K562 (cell line): ENCODE results near the gene NEK5. TPM values are rescaled to one million over a fixed set of nuclear protein-coding genes. Genes with fewer than 3 reads are reported as not detected.

Experiments
- AFF1 ChIP-seq, 2 experiments: fragments of 450-650 bp; IDR thresholded peaks; 2 replicates each; pipeline ENCODE4 v1.6.1; 2018; ENCODE audit warnings: mild to moderate bottlenecking in 2 of 2, low read depth in 1 of 2; ENCODE audit not compliant: partially characterized antibody in 2 of 2
- BHLHE40 ChIP-seq: IDR thresholded peaks from 2 replicates; pipeline ENCODE4 v1.6.1; 2011; ENCODE audit warnings: low read length, improper control_type of control experiment
- BRF1 ChIP-seq: IDR thresholded peaks from 3 replicates; pipeline ENCODE4 v1.6.1; 2011; ENCODE audit warnings: borderline replicate concordance, mild to moderate bottlenecking; ENCODE audit not compliant: insufficient read length; ENCODE audit errors: extremely low read depth
- C11orf30 ChIP-seq: fragments of 450-650 bp; IDR thresholded peaks from 2 replicates; pipeline ENCODE4 v1.6.1; 2016; ENCODE audit warnings: low read depth, mild to moderate bottlenecking
- ELF1 ChIP-seq: fragments of 200-800 bp; sonication (Bioruptor generic); IDR thresholded peaks from 2 replicates; pipeline ENCODE4 v1.6.1; 2016; ENCODE audit warnings: missing genetic modification characterization, missing compliant biosample characterization
- FIP1L1 ChIP-seq: fragments of 200-400 bp; formaldehyde crosslinking; IDR thresholded peaks from 2 replicates; pipeline ENCODE4 v1.6.1; 2018; ENCODE audit warnings: mild to moderate bottlenecking, low read depth, low read length; ENCODE audit not compliant: poor library complexity, severe bottlenecking
- FOXM1 ChIP-seq, 2 experiments: fragments of 450-650 bp in 1 of 2; sonication (generic) in 1 of 2; formaldehyde crosslinking in 1 of 2; IDR thresholded peaks; 2 replicates each; pipeline versions ENCODE4 v1.6.1 to v1.9.0; 2017 to 2022; ENCODE audit warnings: low read depth in 2 of 2, mild to moderate bottlenecking in 2 of 2, missing genetic modification reagents in 1 of 2, moderate library complexity in 1 of 2
- LCOR ChIP-seq: sonication (generic); formaldehyde crosslinking; IDR thresholded peaks from 2 replicates; pipeline ENCODE4 v1.8.0; 2022; ENCODE audit warnings: mild to moderate bottlenecking, missing genetic modification reagents
- MCM2 ChIP-seq: fragments of 450-650 bp; IDR thresholded peaks from 2 replicates; pipeline ENCODE4 v1.6.1; 2017; ENCODE audit warnings: low read depth, mild to moderate bottlenecking
- MCM7 ChIP-seq, 2 experiments: fragments of 450-650 bp; IDR thresholded peaks; 2 replicates each; pipeline ENCODE4 v1.6.1; 2016 to 2018
- MTA1 ChIP-seq: fragments of 450-650 bp; IDR thresholded peaks from 2 replicates; pipeline ENCODE4 v1.6.1; 2017; ENCODE audit warnings: borderline replicate concordance
- NELFE ChIP-seq: IDR thresholded peaks from 2 replicates; pipeline ENCODE4 v1.6.1; 2011; ENCODE audit warnings: mild to moderate bottlenecking; ENCODE audit not compliant: insufficient read depth, insufficient read length
- NR0B1 ChIP-seq: fragments of 450-650 bp; IDR thresholded peaks from one replicate; pipeline ENCODE4 v1.6.1; 2018; ENCODE audit warnings: mild to moderate bottlenecking, moderate library complexity; ENCODE audit not compliant: partially characterized antibody
- RBBP5 ChIP-seq: fragments of 200-600 bp; sonication (generic); IDR thresholded peaks from 2 replicates; pipeline ENCODE4 v1.6.1; 2012; ENCODE audit warnings: borderline replicate concordance, mild to moderate bottlenecking, low read length, control low read depth, inconsistent platforms; ENCODE audit not compliant: insufficient read depth, poor library complexity, severe bottlenecking
- SAFB ChIP-seq: fragments of 200-400 bp; formaldehyde crosslinking; IDR thresholded peaks from 2 replicates; pipeline ENCODE4 v1.6.1; 2017; ENCODE audit warnings: low read depth, low read length, borderline replicate concordance
- ZNF124 ChIP-seq: sonication (generic); formaldehyde crosslinking; IDR thresholded peaks from 2 replicates; pipeline ENCODE4 v1.8.1; 2022; ENCODE audit warnings: missing genetic modification reagents
- ZNF165 ChIP-seq: fragments of 250-450 bp; sonication (Bioruptor Pico); IDR thresholded peaks from 2 replicates; pipeline ENCODE4 v1.4.0; 2020; ENCODE audit warnings: borderline replicate concordance
- ZNF354B ChIP-seq: fragments of 250-450 bp; sonication (Bioruptor Pico); IDR thresholded peaks from 2 replicates; pipeline ENCODE4 v1.4.0; 2020
- ZNF507 ChIP-seq: conservative IDR thresholded peaks from 2 replicates; pipeline ENCODE4 v1.6.1; 2017; ENCODE audit warnings: missing genetic modification characterization, missing compliant biosample characterization
- ZNF512 ChIP-seq: IDR thresholded peaks from 2 replicates; pipeline ENCODE4 v1.6.1; 2016; ENCODE audit warnings: missing genetic modification characterization, missing compliant biosample characterization
- ZNF717 ChIP-seq: fragments of 250-450 bp; sonication (Bioruptor Pico); IDR thresholded peaks from 2 replicates; pipeline ENCODE4 v1.5.0; 2021
- ZNF75A ChIP-seq: fragments of 450-650 bp; formaldehyde crosslinking; IDR thresholded peaks from 2 replicates; pipeline ENCODE4 v1.4.0; 2020; ENCODE audit warnings: mild to moderate bottlenecking
- polyA plus RNA-seq, 8 experiments: library from polyadenylated mRNA; depleted of rRNA in 4 of 8; stranded (reverse) in 5 of 8; unstranded in 3 of 8; fragments of >200 nt; fragmentation: Nextera tagmentation in 2 of 8; fragmentation: Illumina TruSeq in 1 of 8; extraction: Ambion mirVana in 2 of 8; extraction: Trizol in 1 of 8; gene quantifications; 2 replicates each; pipeline versions ENCODE4 v1.2.1 to v1.2.3, GENCODE V29; 2011 to 2014; ENCODE audit warnings: inconsistent platforms in 1 of 8, missing spikeins in 1 of 8
- total RNA-seq, 7 experiments: library from RNA; depleted of rRNA in 6 of 7; stranded (reverse); fragments of >200 nt in 6 of 7; fragmentation: Illumina TruSeq in 2 of 7; extraction: Trizol in 2 of 7; gene quantifications; 2 replicates each; pipeline versions ENCODE4 v1.2.1 to v1.2.3, GENCODE V29; 2011 to 2021; ENCODE audit warnings: low replicate concordance in 1 of 7

NEK5 gene
- total and polyA plus RNA-seq, 9 of the 15 experiments (the other 6 are each of a cell fraction or from before 2014, with no cell fraction given): 0.09 to 0.44 (median 0.33) TPM

- TF ChIP-seq LCOR (CRISPR knock-in tag): no peak
- TF ChIP-seq ELF1: no peak
- no peak for TF ChIP-seq ZNF124 (CRISPR knock-in tag)
- TF ChIP-seq FIP1L1: no peak
- no peak for TF ChIP-seq BHLHE40
- no peak for TF ChIP-seq MCM7 (IDR thresholded peaks at IDR 0.05)
- no peak for TF ChIP-seq MCM2
- TF ChIP-seq AFF1 (IDR thresholded peaks at IDR 0.05; ENCODE audit: low read depth in 1 of 2, partially characterized antibody in 2 of 2): peak in 1 of 2 experiments; percentile 86
- TF ChIP-seq ZNF165 (CRISPR knock-in tag): no peak
- TF ChIP-seq ZNF75A: no peak
- TF ChIP-seq FOXM1 (IDR thresholded peaks at IDR 0.05; ENCODE audit: low read depth): no peak
- TF ChIP-seq FOXM1 (CRISPR knock-in tag; IDR thresholded peaks at IDR 0.05; ENCODE audit: low read depth): no peak
- TF ChIP-seq NR0B1: no peak
- TF ChIP-seq ZNF512 (tag): no peak
- TF ChIP-seq RBBP5: no peak
- no peak for TF ChIP-seq ZNF507 (tag)
- TF ChIP-seq ZNF354B (CRISPR knock-in tag): no peak
- TF ChIP-seq C11orf30: no peak
- no peak for TF ChIP-seq ZNF717
- no peak for TF ChIP-seq MTA1
- no peak for TF ChIP-seq BRF1
- no peak for TF ChIP-seq SAFB
- no peak for TF ChIP-seq NELFE
These were observed 830 bp downstream of the NEK5 start (continued) for GRCh38 chr13:52127783-52128702.
